NCI-H128 (cell line): ENCODE measurements around the gene DIO3.

Experiments used
- DNase-seq: peaks from one replicate; lab custom pipeline; 2025; ENCODE audit not compliant: unreplicated experiment; lab: John Stamatoyannopoulos, UW

Gene DIO3

GRCh38 chr14:101595887-101596721 is 34.8 kb downstream of the DIO3 start:
- no peak for DNase-seq

DNA sequence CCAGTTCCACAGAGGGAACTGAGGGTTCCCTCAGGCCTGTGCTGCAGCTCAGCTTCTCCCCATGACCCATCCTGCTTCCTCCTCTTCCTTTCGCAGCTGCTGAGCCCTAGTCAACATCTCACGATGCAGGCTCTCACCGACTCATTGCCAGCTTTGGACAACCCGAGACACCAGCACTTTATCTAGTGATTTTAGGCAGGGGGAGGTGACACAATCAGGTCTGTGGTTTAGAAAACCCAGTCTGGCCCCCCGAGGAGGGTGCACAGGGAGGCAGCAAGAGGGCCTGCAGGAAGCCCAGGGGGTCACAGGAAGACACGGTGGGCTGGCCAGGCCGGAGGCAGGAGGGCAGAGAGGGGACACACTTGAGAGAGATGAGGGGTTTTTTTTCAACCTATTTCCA is 35.4 kb downstream of the DIO3 start:
- no peak for DNase-seq

DNA sequence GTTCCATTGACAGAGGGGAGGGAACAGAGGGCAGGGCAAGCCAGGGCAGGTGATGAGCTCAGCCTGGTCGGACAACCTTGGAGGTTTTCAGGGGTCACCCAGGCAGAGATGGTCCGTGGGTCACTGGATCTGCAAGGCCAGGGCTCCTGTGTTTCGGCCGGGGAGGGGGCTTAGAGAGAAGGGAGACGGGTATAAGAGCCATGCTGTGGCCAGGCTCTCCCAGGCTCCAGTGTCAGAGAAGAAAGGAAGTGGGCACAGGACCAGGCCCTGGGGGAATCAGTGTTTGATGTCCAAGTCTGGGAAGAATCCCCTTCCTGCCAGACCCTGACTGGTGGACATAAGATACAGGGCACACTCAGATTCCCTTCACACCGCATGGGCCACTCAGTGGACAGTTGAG is 36.9 kb downstream of the DIO3 start:
- no peak for DNase-seq

GRCh38 chr14:101598571-101599233 is 37.4 kb downstream of the DIO3 start:
- no peak for DNase-seq

DNA sequence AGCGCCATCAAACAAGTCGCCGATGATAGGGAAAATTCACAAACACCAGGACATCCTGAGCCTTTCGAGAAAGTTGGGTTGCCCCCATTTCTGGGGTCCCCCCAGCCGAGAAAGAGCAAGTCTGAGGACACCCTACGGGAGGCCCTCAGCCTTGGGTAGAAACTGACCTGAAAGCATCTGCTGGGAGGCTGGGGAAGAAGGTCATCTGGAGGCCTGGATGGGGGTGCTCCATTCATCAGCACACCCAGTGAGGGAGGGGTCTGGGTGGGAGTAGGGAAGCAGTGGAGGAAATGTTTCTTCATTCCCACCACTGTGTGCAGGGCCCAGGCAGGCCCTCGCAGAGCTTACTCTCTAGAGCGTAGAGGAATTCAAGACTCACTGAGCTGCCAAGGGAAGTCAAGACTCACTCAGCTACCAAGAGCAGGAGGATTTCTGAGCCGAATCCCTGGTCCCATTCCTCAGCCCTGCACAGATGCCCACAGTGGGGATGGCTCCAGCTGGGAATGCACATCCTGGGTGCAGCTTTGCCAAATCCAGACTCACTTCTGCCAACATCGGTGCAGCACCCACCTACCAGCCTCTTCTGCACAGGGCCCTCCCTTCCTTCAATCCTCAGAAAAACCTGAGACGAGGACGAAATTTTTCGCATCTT is 38.1 kb downstream of the DIO3 start:
- DNase-seq, result no peak

- DNase-seq, result no peak
Measured at GRCh38 chr14:101600336-101600890, 39.1 kb downstream of the DIO3 start.

- DNase-seq, result no peak
Measured at GRCh38 chr14:101600891-101601605, 39.8 kb downstream of the DIO3 start.

- no peak for DNase-seq
Measured at GRCh38 chr14:101601606-101602465, 40.5 kb downstream of the DIO3 start.

- no peak for DNase-seq
Measured at GRCh38 chr14:101602466-101602840, 41.2 kb downstream of the DIO3 start.

DNA sequence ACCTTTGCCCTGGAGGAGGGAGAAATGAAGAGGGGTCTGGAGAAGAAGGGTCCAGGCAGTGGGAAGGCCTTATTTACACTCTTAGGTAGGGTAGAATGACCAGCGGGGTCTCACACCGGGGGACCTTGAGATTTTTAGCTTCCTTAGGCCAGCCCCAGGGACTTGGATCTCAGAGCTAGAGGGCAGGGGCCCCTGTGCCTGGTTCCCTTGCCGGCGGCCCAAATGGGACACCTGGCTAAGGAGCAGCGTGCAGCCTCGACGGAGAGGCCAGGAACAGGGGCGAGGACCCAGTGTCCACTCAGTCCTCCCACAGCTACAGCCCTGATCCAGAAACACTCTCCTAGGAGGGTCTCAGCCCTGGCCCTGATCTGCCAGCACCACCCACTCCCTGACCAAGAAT is 41.8 kb downstream of the DIO3 start:
- no peak for DNase-seq

- DNase-seq, result no peak
Measured at GRCh38 chr14:101604228-101604934, 43.1 kb downstream of the DIO3 start.

DNA sequence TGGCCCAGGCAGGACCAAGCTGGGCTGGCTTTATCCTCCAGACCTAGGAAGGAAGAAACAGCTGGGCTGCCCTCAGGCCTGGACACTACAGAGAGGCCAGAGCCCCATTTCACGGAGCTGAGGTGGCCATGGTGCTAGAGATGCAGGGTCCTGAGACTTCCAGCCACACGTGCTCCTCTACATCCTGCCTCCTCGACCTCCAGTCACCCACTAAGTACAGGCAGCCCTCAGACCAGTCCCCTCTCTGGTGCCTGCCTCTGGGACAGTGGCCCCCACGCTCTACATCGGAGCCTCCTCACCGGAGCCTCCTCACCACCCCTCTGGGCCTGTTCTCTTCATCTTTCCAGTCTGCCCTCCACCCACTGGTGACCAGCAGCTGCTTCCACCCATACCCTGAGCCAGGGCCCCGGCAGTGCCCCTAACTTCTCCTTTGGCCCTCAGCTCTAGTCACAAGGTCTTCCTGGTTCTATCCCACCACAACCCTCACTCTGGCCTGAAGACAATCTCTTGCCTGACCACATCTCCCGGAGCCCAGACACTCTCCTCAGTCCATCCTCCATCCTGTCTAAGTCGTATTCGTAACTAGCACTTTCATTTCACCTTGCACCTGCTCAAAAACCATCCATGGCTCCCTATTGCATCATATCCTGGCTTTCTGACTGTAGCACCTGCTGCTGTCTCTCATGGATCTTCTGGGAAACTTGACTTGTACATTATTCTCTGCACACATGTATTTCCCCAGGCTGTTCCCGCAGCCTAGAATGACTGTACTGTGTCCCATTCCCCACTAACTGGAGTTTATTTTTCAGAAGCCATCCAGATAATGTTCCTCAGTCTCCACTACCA is 43.9 kb downstream of the DIO3 start:
- no peak for DNase-seq

DNA sequence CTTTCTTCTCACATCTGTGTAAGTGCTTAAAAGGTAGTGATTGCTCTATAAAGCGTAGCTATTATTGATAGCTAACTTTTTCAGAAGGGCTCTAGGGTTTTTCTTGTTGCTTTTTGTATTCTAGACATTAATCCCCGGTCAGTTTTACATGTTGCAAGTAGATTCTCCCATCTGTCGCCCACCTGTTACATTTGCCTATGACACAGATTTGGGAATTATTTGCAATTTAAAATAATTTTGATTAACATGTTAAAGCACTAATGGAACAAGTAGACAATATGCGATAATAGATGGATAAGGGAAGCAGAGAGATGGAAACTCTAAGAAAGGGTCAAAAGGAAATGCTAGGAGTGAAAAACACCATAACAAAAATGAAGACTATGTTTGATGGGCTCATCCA is 44.5 kb downstream of the DIO3 start:
- no peak for DNase-seq
